Loucy (cell line): ENCODE results near the gene COL6A1.
"Not testable (repeated sequence)": the region's sequence is repeated elsewhere in the genome, so short reads cannot be mapped to it uniquely, and the experiment has no call there.

Experiments
- H2AFZ ChIP-seq: fragments of 200-600 bp; sonication (generic); 2 replicates; pipeline ENCODE4 v1.6.0; 2016; ENCODE audit warnings: antibody characterized with exemption, mild to moderate bottlenecking, low read length, moderate library complexity
- H3F3A ChIP-seq: fragments of 200-600 bp; 2 replicates; pipeline ENCODE4 v1.6.0; 2016; ENCODE audit warnings: antibody characterized with exemption, low read depth, mild to moderate bottlenecking
- H3K27me3 ChIP-seq: fragments of 200-600 bp; sonication (generic); 2 replicates; pipeline ENCODE4 v1.6.1; 2014; ENCODE audit warnings: low read length, mild to moderate bottlenecking; ENCODE audit not compliant: insufficient read depth, poor library complexity, severe bottlenecking
- H3K36me3 ChIP-seq: fragments of 200-600 bp; sonication (generic); 2 replicates; pipeline ENCODE4 v1.6.1; 2016; ENCODE audit warnings: low read length; ENCODE audit not compliant: insufficient read depth
- H3K4me1 ChIP-seq: fragments of 200-600 bp; sonication (generic); 2 replicates; pipeline ENCODE4 v1.5.1; 2014; ENCODE audit warnings: low read length, mild to moderate bottlenecking; ENCODE audit not compliant: insufficient read depth, poor library complexity, severe bottlenecking
- H3K4me2 ChIP-seq: fragments of 200-600 bp; sonication (generic); 2 replicates; pipeline ENCODE4 v1.6.0; 2014; ENCODE audit warnings: antibody characterized with exemption, low read length, low read depth, mild to moderate bottlenecking; ENCODE audit not compliant: poor library complexity, severe bottlenecking
- H3K4me3 ChIP-seq: fragments of 200-600 bp; sonication (generic); 2 replicates; pipeline ENCODE4 v1.5.1; 2014; ENCODE audit warnings: low read length, mild to moderate bottlenecking, mixed read lengths; ENCODE audit not compliant: poor library complexity, severe bottlenecking
- H3K79me2 ChIP-seq: fragments of 200-600 bp; sonication (generic); 2 replicates; pipeline ENCODE4 v1.6.1; 2014; ENCODE audit warnings: low read length; ENCODE audit not compliant: insufficient read depth
- H3K9ac ChIP-seq: fragments of 200-600 bp; sonication (generic); 2 replicates; pipeline ENCODE4 v1.6.0; 2014; ENCODE audit warnings: mild to moderate bottlenecking, low read depth, low read length, moderate library complexity; ENCODE audit not compliant: poor library complexity, severe bottlenecking
- H3K9me2 ChIP-seq: fragments of 200-600 bp; sonication (generic); replicated peaks from 2 replicates; pipeline ENCODE4 v1.6.1; 2016; ENCODE audit warnings: low read depth, low read length, mixed read lengths
- H3K9me3 ChIP-seq: fragments of 200-600 bp; sonication (generic); 2 replicates; pipeline ENCODE4 v1.6.1; 2014; ENCODE audit warnings: mild to moderate bottlenecking, antibody characterized with exemption, low read length, low read depth; ENCODE audit not compliant: insufficient read depth
- H4K20me1 ChIP-seq: fragments of 200-600 bp; sonication (generic); 2 replicates; pipeline ENCODE4 v1.6.0; 2014; ENCODE audit warnings: antibody characterized with exemption, low read length, mild to moderate bottlenecking; ENCODE audit not compliant: insufficient read depth, poor library complexity, severe bottlenecking
- CTCF ChIP-seq: fragments of 200-600 bp; sonication (generic); conservative IDR thresholded peaks from 2 replicates; pipeline ENCODE4 v1.5.1; 2014; ENCODE audit warnings: mild to moderate bottlenecking, antibody characterized with exemption, low read length
- EZH2phosphoT487 ChIP-seq: fragments of 200-600 bp; IDR thresholded peaks from 2 replicates; pipeline ENCODE4 v1.6.1; 2018; ENCODE audit warnings: antibody characterized with exemption, mild to moderate bottlenecking, moderate library complexity, borderline replicate concordance

The COL6A1 gene

GRCh38 chr21:45959779-45960390, 21.7 kb upstream of the COL6A1 start:
- H2AFZ ChIP-seq, result no peak overlapping the region
- H3K4me3 ChIP-seq, result no peak overlapping the region
- H3K27me3 ChIP-seq, result no peaks in the 10 kb centered on the region
- H3K79me2 ChIP-seq, result no peaks in the 10 kb centered on the region
- H3K36me3 ChIP-seq, result no peaks in the 10 kb centered on the region
- TF ChIP-seq EZH2phosphoT487 (no peak), CTCF (no peak)
- H3K9ac ChIP-seq, result no peak overlapping the region
- H3K4me1 ChIP-seq, result no peaks in the 10 kb centered on the region
- H3K4me2 ChIP-seq, result no peak overlapping the region
- H3K9me3 ChIP-seq, result peaks cover 8% of the 10 kb centered on the region; the same call in 1 of the 2 replicates
- H4K20me1 ChIP-seq, result no peaks in the 10 kb centered on the region
- no peaks in the 10 kb centered on the region for H3F3A ChIP-seq
- H3K9me2 ChIP-seq, result no peaks in the 10 kb centered on the region

- H3K79me2 ChIP-seq, H3K4me2 ChIP-seq, H4K20me1 ChIP-seq, H3K9me2 ChIP-seq, H3K9ac ChIP-seq, H3K27me3 ChIP-seq, H3F3A ChIP-seq, H2AFZ ChIP-seq, H3K36me3 ChIP-seq, H3K4me3 ChIP-seq, H3K4me1 ChIP-seq: not testable (repeated sequence)
- peaks cover 10% of the 10 kb centered on the region; the same call in 1 of the 2 replicates for H3K9me3 ChIP-seq
Observed at GRCh38 chr21:45961408-45961807, 20.2 kb upstream of the COL6A1 start.

- no peaks in the 10 kb centered on the region for H4K20me1 ChIP-seq
- no peak overlapping the region for H2AFZ ChIP-seq
- H3K79me2 ChIP-seq, result no peaks in the 10 kb centered on the region
- no peak overlapping the region for H3K9ac ChIP-seq
- H3K4me2 ChIP-seq, result no peak overlapping the region
- H3K27me3 ChIP-seq, result no peaks in the 10 kb centered on the region
- H3K4me1 ChIP-seq, result no peaks in the 10 kb centered on the region
- no peak overlapping the region for H3K4me3 ChIP-seq
- H3K36me3 ChIP-seq, result no peaks in the 10 kb centered on the region
- H3K9me2 ChIP-seq, result no peaks in the 10 kb centered on the region
- TF ChIP-seq CTCF (no peak), EZH2phosphoT487 (no peak)
- H3F3A ChIP-seq, result no peaks in the 10 kb centered on the region
- peaks cover 10% of the 10 kb centered on the region; the same call in 1 of the 2 replicates for H3K9me3 ChIP-seq
Observed at GRCh38 chr21:45962531-45963231, 18.9 kb upstream of the COL6A1 start.

- Histone ChIP-seq H3K4me3 (no peak overlapping the region), H3K4me2 (no peak overlapping the region), H3F3A (no peaks in the 10 kb centered on the region), H2AFZ (no peak overlapping the region), H3K9me2 (no peaks in the 10 kb centered on the region), H3K9ac (no peak overlapping the region), H3K4me1 (no peaks in the 10 kb centered on the region), H4K20me1 (no peaks in the 10 kb centered on the region), H3K27me3 (no peaks in the 10 kb centered on the region), H3K79me2 (no peaks in the 10 kb centered on the region), H3K36me3 (no peaks in the 10 kb centered on the region), H3K9me3 (peaks cover 10% of the 10 kb centered on the region; the same call in 1 of the 2 replicates)
- TF ChIP-seq CTCF, result no peak
- no peak for TF ChIP-seq EZH2phosphoT487
Observed at GRCh38 chr21:45963232-45963570, 18.4 kb upstream of the COL6A1 start.
